HG02759 (cell line): ENCODE measurements around the gene LAMA2.
"Not testable (repeated sequence)": the region's sequence is repeated elsewhere in the genome, so short reads cannot be mapped to it uniquely, and the experiment has no call there.

Experiments used
- ATAC-seq: cut with Tn5 transposase; IDR thresholded peaks from one replicate; pipeline ENCODE4 v1.9.1; 2021; ENCODE audit warnings: mild to moderate bottlenecking, moderate library complexity; ENCODE audit not compliant: unreplicated experiment

Gene LAMA2

GRCh38 chr6:129172279-129172995, 289.5 kb downstream of the LAMA2 start:
- ATAC-seq = not testable (repeated sequence)

DNA sequence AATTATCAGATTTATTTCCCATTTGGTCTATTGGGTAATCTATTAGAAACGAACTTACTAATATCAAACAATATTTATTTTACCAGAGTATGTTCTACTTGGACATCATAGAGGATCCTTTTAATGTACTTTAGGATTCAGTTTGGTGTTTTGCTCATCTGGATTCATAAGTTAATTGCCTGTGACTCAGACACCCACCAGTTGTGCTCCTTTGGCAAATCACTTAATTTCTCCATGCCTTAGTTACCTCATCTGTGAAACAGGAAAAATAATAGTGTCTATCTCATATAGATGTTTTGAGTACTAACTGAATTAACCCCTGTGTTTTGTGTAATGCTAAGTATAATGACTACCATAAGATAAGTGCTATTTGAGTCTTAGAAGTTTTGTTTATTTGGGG, 292.1 kb downstream of the LAMA2 start:
- ATAC-seq = no peak

DNA sequence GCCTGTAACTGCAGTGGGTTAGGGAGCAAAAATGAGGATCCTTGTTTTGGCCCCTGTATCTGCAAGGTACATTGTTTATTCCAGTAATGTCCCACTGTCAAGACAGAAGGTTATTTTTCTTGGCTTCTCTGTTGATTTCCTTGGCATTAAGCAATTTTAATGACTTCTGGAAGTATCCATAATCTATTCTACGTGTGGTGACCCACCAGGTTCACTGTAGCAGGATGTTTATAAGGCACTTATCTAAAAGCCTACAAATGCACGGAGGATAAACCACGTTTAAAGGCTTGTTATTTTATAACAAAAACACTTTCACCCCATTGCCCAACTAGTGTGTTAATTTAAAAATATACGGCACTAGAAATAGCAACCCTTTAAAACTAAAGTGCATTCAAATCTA, 294.9 kb downstream of the LAMA2 start:
- no peak for ATAC-seq

- no peak for ATAC-seq
Measured at GRCh38 chr6:129179283-129179682, 296.3 kb downstream of the LAMA2 start.

GRCh38 chr6:129181001-129181400, 298.1 kb downstream of the LAMA2 start:
- ATAC-seq = no peak

GRCh38 chr6:129183187-129183591, 300.3 kb downstream of the LAMA2 start:
- ATAC-seq = no peak

- ATAC-seq = no peak
Measured at GRCh38 chr6:129183681-129184301, 300.9 kb downstream of the LAMA2 start.

DNA sequence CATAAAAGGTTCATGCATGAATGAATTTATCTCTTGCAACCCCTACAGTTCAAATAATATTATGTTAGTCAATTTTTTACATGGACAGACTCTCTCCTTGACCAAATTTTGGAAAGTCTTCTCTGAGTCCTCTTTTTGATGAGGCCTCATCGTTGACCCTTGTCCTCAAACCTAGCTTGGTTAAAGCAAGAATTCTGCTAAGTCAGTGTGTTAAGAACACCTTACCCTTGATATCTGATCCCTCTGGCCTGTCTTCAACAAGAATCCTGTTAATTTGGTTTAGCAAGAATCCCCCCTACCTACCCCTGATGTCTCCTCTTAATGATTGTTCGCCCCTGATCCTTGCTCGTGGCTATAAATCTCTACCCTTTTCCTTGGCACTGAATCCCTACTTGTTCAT, 301.4 kb downstream of the LAMA2 start:
- ATAC-seq = no peak

GRCh38 chr6:129184808-129185366, 301.9 kb downstream of the LAMA2 start:
- no peak for ATAC-seq

DNA sequence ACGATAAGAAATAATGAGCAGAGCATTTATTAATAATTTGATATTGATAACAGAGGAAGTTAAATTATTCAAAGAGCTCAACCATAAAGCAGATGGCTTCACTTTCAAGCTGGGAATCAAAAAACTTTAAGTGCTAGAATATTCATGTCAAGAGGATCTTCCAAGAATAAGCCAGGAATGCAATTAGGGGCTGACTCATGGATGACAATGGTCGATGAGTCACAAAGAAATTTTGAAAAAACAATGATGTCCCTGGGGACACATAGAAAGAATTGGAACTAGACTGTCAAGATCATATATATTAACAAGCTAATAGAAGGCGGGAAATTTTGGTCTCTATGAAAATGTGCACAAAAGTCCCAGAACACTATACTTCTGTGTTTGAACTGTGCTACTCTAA, 304.1 kb downstream of the LAMA2 start:
- ATAC-seq = no peak

GRCh38 chr6:129188306-129188705, 305.4 kb downstream of the LAMA2 start:
- ATAC-seq = no peak

DNA sequence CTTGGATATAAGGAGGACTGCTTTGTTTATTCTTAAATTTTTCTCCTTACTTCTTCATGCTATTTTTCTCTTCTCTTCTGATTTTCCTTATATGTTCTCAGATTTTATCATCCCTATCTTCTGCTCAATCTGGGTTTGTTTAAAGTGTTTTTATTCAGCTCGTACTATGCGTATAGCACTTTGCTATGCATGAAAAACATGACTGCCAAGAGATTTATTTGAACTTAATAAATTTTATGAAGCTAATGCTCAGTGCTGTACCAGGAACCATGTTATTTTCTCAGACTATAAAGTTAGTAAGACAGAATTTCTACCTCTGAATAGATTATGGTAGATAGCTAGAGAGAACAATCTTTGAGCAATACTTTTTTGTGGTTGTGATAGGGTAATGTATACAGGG, 305.9 kb downstream of the LAMA2 start:
- no peak for ATAC-seq

DNA sequence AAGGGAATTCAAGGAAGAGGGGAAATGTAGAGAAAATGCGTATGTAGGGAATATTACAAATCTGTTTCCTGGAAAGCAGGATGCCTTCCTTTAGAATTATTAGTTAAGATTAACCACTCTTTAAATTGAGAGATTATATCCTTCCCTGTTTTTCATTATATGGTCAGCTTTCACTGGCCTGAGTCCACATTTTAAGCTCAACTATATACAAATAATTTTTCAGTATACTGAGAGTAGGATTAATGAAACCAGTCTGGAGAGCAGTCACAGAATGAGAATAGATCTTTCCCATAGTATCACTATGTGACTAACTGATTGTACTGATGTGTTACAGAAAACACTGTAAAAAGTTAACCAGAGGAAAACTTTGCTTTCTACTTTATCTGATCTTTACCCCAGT, 306.3 kb downstream of the LAMA2 start:
- ATAC-seq = no peak

GRCh38 chr6:129191235-129191634, 308.3 kb downstream of the LAMA2 start:
- no peak for ATAC-seq

- ATAC-seq = no peak
Measured at GRCh38 chr6:129192458-129192989, 309.6 kb downstream of the LAMA2 start.

DNA sequence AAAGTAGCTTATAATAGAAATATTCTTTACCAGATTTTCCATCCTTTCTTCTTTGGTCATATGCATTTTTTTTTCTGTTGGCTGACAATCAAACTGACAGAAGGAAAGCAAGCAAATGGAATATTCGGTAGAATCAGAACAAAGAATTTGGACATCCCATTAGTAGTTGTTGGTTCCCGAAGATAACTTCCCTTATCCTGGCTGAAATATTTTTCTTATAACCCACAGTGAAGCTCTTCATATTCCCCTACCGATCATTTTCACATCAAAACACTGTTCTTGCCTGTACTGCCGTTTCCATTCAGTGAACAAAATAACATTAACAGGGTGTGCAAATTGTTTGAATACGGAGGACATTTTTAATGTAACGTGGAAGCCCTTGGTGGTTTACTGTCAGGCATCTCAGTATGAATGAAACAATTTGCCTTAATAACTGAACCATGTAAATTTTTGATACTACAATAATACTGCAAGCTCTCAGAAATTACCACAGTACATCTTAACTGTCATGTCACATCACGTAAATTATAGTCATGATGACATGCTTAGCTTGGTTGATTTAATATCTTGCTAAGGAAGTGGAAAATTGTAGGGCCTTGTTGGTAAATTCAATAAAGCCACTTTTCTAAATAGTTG, 311.5 kb downstream of the LAMA2 start:
- ATAC-seq = no peak

GRCh38 chr6:129195161-129195560, 312.2 kb downstream of the LAMA2 start:
- no peak for ATAC-seq

- ATAC-seq = no peak
Measured at GRCh38 chr6:129195643-129196042, 312.7 kb downstream of the LAMA2 start.

DNA sequence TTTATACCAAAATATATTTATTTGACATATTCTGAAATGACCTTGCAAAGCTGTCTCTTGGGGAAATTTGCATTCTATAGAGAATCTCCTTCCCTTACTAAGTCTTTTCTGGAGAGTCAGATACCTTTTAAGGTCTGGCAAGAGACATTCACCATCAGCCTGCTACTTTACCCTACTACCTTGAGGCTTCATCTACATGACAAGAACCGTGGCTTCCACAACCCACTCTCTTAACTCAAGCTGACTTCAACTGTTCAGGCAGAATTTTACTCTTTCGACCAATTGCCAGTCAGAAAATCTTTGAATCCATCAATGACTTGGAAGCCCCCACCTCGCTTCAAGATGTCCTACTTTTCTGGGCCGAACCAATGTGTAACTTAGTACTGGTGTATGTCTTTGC, 314.2 kb downstream of the LAMA2 start:
- ATAC-seq = no peak

GRCh38 chr6:129200151-129200550, 317.2 kb downstream of the LAMA2 start:
- no peak for ATAC-seq

DNA sequence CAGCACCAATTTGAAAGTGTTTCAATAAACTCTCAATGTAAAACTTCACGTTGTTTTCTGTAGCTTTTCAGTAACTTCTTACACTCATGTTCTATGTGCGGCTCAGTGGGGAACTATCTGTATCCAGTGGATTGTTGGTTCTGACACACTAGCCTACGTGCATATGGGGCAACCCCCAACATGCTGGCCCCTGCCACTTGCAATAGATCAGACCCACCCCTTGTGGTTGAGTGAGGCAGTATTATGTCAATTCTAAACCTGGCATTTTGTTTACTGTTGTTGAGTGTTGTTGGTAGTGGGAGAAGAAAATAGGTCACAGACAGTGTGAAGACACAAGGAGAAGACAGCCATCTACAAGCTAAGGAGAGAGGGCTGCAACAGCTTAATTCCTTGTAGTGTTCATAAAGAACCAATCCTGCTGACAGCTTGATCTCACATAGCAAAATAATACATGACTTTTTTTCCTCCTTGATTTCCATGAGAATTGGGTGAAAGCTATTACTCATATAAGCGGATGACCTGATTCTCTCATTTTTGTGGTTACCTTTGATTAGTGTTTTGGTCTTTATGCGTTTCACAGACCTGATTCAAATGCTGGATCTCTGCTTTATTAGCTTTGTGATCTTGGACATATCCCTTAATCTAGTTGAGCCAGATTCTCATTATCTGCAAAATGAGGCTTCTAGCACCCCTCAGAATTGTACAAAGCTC, 320.4 kb downstream of the LAMA2 start:
- ATAC-seq = no peak
